A172 (cell line): Measurements from ENCODE around the gene YAF2. TPM values are rescaled to one million over a fixed set of nuclear protein-coding genes. Genes with fewer than 3 reads are reported as not detected.

Experiments used
- DNase-seq: peaks from one replicate; pipeline ENCODE4 v3.0.0-alpha.2; 2015; ENCODE audit warnings: low spot score
- total RNA-seq: library from RNA; depleted of rRNA; stranded (reverse); fragments of >200 nt; shearing (Covaris generic); gene quantifications from 2 replicates; pipeline ENCODE4 v1.2.3, GENCODE V29; 2014

YAF2 gene
- total RNA-seq, 1 experiment from 2014 or later, result 21.2 TPM

GRCh38 chr12:42144408-42145196 is 93.4 kb downstream of the YAF2 start, which contains the start of gene GXYLT1:
TSS of gene GXYLT1 (minus strand) at chr12:42144874. CDS start at chr12:42144646, 228 bp downstream.
- peak; percentile 75 for DNase-seq

DNA sequence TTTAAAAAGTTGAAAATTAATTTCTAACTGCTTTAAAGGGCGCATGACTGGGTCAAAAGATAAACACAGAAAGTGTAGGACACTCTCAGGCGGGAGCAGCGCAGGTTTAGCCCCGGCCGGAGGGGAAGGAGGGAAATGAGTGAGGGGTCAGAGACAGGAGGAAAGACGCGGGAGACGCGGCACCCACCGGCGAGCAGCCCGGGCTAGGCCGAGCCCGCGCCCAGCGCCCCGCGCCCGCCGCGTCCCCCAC is 94.0 kb downstream of the YAF2 start:
- no peak for DNase-seq

DNA sequence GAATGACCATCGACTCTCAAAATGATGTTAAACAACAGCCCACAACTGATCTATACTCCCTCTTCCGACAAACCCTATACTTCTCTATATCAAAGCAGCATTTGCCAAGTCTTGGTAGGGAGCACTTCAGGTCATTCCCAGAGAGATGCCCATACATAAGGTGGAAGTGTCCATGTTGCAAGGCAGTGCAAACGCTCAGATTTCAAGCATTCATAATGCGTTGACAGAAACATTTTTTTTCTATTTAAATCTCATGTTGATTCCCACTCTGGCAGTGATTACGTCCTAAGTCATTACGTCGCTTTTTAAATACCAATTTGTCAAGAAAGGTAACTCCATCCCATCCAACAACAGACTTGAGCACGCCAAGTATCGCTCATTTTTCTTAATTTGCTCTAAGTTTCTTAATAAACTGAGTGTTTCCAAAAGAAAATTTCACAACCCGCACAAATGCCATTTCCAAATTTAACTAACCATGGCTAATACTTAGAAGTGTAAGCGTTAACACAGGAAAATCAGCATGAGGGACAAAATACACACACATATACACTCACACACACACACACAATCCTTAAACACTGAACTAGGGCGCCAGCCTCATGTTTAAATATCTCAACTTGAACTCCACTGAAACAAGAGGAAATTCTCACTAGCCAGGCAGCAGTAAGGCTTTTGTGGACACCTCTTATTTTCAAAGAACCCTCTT is 94.4 kb downstream of the YAF2 start:
- peak; percentile 10 for DNase-seq

DNA sequence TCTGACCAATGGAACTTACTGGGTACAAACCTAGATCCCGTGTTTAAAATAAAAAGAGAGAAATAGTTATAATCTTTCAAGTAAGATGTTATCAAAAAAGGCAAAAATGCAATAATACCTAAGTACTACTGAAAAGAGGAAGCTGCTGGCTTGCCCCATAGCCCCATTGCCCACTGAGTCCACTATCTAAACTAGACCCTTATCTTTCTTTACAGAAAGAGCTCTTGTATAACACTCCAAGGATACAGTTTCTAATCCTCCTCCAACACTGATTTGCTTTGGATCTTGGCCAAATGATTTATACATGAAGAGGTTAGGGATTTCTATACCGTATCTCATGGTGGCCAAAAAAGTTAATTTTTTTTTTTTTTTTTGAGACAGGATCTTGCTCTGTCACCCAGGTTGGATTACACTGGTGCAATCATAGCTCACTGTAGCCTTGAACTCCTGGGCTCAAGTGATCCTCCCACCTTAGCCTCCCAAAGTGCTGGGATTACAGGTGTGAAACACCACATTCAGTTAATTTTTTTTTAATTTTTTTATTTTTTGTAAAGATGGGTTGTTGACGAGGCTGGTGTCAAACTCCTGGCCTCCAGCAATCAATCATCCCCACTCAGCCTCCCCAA is 96.0 kb downstream of the YAF2 start:
- DNase-seq, result no peak

- peak; percentile 33 for DNase-seq
Measured at GRCh38 chr12:42140901-42141300, 97.1 kb downstream of the YAF2 start.

DNA sequence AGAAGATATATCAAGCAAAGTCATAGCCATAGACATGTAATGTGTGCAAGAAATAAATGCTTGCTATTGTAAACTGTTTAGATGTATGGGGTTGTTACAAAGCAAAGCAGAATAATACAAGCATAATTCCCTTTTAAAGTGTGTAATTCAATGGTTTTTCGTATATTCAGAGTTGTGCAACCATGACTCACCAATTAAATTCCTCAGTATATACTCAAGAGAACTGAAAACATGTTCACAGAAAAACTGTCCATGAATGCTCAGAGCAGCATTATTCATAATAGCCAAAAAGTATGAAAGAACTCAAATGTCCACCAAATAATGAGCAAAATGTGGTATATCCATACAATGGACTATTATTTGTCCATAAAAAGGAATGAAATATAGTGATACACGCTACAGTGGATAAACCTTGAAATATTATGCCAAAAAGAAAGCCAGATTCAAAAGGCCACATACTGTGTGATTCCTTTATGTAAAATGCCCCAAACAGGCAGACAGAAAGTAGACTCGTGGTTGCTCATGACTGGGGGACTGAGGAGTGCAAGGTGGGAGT is 102.7 kb downstream of the YAF2 start:
- DNase-seq, result peak; percentile 18

DNA sequence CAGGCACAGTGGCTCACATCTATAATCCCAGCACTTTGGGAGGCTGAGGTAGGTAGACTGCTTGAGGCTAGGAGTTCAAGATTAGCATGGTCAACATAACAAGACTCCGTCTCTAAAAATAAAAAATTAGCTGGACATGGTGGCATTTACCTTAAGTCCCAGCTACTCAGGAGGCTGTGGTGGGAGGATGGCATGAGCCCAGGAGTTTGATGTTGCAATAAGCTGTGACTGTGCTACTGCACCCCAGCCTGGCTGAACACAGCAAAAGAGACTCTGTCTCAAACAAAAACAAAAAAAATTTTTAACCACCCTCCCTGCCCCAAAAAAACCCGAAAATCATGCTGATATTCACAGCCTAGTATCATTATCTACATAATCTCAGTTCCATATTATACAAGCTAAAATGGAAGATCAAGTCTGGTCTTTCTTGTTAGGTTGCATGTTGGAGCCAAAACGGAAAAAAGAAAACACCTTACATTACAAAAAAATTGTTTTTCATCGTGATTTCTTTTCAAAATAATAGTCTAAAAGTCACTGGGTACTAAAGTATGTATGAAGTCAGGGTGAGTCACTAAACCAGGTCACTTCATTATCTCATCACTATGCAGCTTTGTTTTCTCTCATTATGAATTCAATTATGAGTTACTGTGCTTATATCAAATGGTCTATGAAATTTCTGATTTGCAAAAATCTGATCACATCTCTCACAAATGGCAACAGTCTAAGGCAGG is 107.2 kb downstream of the YAF2 start:
- DNase-seq, result peak; percentile 29

DNA sequence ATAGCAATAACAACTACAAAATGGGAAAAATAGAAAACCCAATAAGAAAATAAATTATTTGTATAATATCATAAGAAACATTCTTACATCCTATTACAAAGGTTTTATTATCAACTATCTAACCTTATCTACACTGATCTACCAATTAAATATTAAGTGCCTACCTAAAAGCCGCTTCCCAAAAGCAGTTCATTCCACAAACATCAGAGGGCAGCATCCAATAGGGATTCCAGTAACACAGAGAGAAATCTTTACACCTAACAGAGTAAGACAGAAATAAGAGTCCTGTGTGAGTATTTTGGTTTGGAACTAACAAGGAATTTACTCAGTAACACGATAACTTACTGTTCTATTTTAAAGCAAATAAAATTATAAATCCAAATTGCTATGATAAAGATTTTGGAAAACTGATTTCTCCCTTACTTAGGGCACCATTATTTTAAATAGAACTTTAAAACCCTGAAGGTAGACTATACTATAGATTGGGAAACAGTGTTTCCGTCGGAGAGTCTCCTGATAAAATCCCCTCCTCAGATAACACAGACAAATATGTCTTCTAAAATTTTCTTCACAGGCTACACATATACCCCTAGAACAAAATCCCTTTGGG is 108.3 kb downstream of the YAF2 start:
- DNase-seq, result peak; percentile 41

- no peak for DNase-seq
Measured at GRCh38 chr12:42128888-42129287, 109.2 kb downstream of the YAF2 start.

DNA sequence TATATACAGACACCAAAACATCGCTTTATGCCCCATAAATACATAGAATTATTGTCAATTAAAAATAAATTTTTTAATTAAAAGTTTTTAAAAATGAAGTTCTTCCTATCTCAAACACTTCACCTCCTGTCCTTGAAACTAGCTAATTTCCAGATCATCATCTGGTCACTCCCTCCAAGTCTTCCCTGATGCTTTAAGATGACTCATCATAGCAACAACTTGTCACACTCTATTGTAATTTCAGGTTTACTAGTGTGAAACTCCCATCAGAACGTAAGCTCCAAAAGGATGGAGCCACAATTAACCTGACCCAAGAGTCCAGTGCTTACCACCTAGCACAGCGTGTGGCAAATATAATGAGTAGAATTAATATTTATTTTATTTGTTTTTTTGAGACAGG is 109.7 kb downstream of the YAF2 start:
- DNase-seq, result peak; percentile 39

DNA sequence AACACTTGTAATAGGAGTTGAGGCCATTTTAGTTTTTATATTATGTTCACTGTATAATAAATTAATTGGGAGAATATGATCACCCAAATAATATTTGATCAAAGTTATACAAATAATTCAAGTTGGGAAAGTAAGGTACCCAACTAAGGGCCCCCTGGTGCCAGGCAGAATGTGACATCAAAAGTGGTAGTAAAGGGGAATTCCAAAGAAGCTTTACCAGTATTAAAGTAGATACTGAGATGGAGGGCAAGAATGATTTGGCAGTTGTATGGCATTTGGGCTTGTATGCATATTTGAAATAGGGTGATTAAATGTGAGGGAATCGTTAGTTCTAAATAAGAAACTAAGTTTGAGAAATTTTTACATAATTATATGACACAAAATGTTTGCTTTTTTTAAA is 111.1 kb downstream of the YAF2 start:
- DNase-seq, result no peak

GRCh38 chr12:42125388-42125767 is 112.7 kb downstream of the YAF2 start:
- DNase-seq, result no peak

DNA sequence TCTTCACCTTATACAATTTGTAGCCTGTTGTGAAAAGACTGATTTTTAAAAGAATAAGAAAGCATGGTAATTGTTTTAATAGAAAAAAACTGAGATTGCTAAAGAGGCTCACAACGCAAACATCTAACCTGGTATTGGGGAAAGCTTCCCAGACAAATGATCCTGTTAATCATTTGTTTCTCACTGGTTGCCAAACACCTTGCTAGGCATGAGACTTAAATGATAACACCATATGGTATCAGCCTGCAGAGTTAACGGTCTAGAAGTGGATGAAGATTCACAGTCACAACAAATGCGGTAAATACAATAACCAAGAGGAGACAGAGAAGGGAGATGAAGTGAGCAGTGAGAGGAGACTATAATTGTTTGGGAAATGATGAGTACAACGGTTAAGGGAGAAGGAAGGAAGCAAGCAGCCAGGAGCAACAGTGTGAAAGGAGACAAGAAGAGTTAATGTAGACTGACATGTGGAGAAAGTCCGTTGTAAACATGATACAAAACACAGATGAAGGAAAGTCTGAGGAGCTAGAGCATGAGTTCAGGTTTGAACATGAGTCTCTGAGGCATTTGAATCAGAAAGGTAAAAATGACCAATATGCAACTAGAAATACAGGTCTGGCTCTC is 113.2 kb downstream of the YAF2 start:
- no peak for DNase-seq

- DNase-seq, result peak; percentile 29
Measured at GRCh38 chr12:42119085-42119633, 118.9 kb downstream of the YAF2 start.

DNA sequence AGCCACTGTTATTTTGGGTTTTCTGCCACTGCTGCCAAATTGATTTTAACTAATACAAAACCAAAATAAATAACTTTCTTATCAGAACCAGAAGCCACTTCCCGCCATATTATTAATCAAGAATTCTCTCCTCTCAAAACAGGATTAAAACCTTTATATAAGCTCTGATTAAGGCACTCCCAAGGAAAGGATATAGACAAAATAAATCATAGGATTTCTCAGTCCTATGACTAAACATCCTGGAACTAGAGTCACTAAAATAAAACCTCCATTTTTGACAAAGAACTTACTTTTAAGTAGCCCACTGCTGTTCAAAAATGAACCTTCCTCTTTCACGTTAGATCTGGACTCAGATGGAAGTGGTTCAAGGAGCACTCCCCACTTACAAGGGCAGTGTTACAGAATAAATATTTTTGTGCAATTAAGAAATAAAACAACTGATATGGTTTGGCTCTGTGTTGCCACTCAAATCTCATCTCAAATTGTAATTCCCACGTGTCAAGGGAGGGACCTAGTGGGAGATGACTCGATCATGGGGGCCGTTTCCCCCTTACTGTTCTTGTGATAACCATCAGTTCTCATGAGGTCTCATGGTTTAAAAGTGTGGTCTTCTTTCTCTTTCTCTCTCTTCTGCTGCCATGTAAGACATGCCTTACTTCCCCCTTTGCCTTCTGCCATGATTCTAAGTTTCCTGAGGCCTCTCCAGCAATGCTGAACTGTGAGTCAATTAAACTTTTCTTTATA is 119.7 kb downstream of the YAF2 start:
- DNase-seq, result no peak

- DNase-seq, result no peak
Measured at GRCh38 chr12:42109031-42109430, 129.0 kb downstream of the YAF2 start.
